HEK293T (cell line): Measurements from ENCODE around the gene PDIK1L.

ENCODE experiments used
- CTCF ChIA-PET: fragments of 350-600 bp; formaldehyde crosslinking; extraction: SDS; loops from one replicate; lab custom pipeline; 2021; ENCODE audit warnings: antibody characterized with exemption, inconsistent platforms; lab: Yijun Ruan, JAX
- POLR2A ChIA-PET: fragments of 350-600 bp; formaldehyde crosslinking; extraction: SDS; loops from one replicate; lab custom pipeline; 2020; ENCODE audit warnings: antibody characterized with exemption, inconsistent platforms; lab: Yijun Ruan, JAX
- DNase-seq: peaks from one replicate; pipeline ENCODE4 v3.0.0; 2012; ENCODE audit warnings: mixed read lengths; ENCODE audit errors: extremely low spot score
- ARNT ChIP-seq: fragments of 450-650 bp; IDR thresholded peaks from 2 replicates; pipeline ENCODE4 v1.6.1; 2017; ENCODE audit warnings: mild to moderate bottlenecking
- BHLHE40 ChIP-seq: fragments of 450-650 bp; IDR thresholded peaks from 2 replicates; pipeline ENCODE4 v1.6.1; 2016; ENCODE audit warnings: mild to moderate bottlenecking, moderate library complexity, borderline replicate concordance
- CTBP1 ChIP-seq: fragments of 450-650 bp; IDR thresholded peaks from 2 replicates; pipeline ENCODE4 v1.6.1; 2016; ENCODE audit warnings: borderline replicate concordance
- ELF4 ChIP-seq: fragments of 450-650 bp; IDR thresholded peaks from 2 replicates; pipeline ENCODE4 v1.6.1; 2017; ENCODE audit warnings: antibody characterized with exemption
- FOXA1 ChIP-seq: fragments of 450-650 bp; IDR thresholded peaks from 2 replicates; pipeline ENCODE4 v1.6.1; 2016; ENCODE audit warnings: mild to moderate bottlenecking
- FOXK2 ChIP-seq: fragments of 450-650 bp; IDR thresholded peaks from 2 replicates; pipeline ENCODE4 v1.6.1; 2016; ENCODE audit warnings: mild to moderate bottlenecking
- FOXM1 ChIP-seq: fragments of 450-650 bp; IDR thresholded peaks from 2 replicates; pipeline ENCODE4 v1.6.1; 2017; ENCODE audit warnings: mild to moderate bottlenecking, borderline replicate concordance
- HDGF ChIP-seq: fragments of 450-650 bp; IDR thresholded peaks from 2 replicates; pipeline ENCODE4 v1.6.1; 2017; ENCODE audit warnings: antibody characterized with exemption, borderline replicate concordance
- L3MBTL2 ChIP-seq: fragments of 450-650 bp; conservative IDR thresholded peaks from 2 replicates; pipeline ENCODE4 v1.6.1; 2016; ENCODE audit warnings: mild to moderate bottlenecking
- LEF1 ChIP-seq: fragments of 450-650 bp; IDR thresholded peaks from 2 replicates; pipeline ENCODE4 v1.6.1; 2017; ENCODE audit warnings: mild to moderate bottlenecking, borderline replicate concordance
- NFRKB ChIP-seq: fragments of 450-650 bp; IDR thresholded peaks from 2 replicates; pipeline ENCODE4 v1.6.1; 2016; ENCODE audit warnings: mild to moderate bottlenecking, moderate library complexity
- SP1 ChIP-seq: fragments of 450-650 bp; IDR thresholded peaks from 2 replicates; pipeline ENCODE4 v1.6.1; 2017
- SUZ12 ChIP-seq: fragments of 450-650 bp; IDR thresholded peaks from 2 replicates; pipeline ENCODE4 v1.6.1; 2016; ENCODE audit warnings: mild to moderate bottlenecking
- TARDBP ChIP-seq: fragments of 450-650 bp; IDR thresholded peaks from 2 replicates; pipeline ENCODE4 v1.6.1; 2016
- ZNF384 ChIP-seq: fragments of 450-650 bp; IDR thresholded peaks from 2 replicates; pipeline ENCODE4 v1.6.1; 2016
- TF ChIP-seq, protein P1 (sequence below): fragments of 450-650 bp; IDR thresholded peaks from 2 replicates; pipeline ENCODE4 v1.6.1; 2016

PDIK1L gene

DNA sequence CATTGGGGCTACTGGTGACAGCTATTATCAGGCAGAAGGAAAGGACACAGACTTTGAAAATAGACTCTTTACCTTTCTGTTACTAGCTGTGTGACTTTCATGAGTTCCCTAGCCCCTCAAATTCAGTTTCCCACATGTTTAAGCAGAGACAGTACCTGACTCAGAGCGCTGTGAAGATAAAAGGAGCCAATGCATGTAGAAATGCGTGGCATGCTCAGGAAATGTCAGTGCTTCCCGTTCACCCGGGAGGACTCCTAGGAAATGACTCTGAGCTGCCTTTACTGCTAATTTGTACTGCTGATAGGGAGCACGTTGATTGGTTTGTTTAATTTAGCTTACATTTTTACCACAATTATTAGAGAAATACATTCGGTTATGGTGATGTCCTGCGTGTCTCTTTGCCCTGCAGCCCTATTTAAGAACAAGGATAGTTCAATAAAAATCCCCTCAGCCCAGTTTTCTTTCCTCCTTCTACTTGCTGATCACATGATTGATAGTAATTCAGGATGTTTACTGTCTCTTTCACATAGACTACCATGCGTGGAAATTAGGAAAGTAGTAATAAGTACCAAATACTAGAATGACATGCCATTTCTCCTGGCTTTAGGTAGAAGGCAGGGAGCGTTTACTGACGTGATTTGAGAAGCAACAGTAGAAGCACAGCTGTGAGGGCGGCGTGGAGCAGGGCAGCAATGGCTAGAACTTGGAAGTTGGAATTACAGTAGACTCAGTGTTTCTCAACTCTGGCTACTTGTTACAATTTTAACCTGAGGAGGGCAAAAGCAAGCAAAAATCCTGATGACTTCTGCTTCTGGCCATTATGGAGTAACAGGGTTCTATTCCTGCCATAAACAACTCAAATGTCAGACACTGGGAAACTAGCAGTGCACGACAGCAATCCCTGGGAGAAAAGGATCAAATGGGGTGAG lies 15.9 kb downstream of the PDIK1L start:
- ChIA-PET POLR2A (interaction anchor here (1.6 kb wide), 1 partner anchor 15 kb away, joined by 5 read pairs; the partner anchor contains the start of gene PDIK1L), CTCF (interaction anchor here (0.6 to 1.4 kb wide), 2 partner anchors 17 to 719 kb away, joined by 4 read pairs; no protein-coding TSS in a partner anchor)
- DNase-seq = no peak
- TF ChIP-seq, protein P1, sequence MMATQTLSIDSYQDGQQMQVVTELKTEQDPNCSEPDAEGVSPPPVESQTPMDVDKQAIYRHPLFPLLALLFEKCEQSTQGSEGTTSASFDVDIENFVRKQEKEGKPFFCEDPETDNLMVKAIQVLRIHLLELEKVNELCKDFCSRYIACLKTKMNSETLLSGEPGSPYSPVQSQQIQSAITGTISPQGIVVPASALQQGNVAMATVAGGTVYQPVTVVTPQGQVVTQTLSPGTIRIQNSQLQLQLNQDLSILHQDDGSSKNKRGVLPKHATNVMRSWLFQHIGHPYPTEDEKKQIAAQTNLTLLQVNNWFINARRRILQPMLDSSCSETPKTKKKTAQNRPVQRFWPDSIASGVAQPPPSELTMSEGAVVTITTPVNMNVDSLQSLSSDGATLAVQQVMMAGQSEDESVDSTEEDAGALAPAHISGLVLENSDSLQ = no peak
- TF ChIP-seq TARDBP (no peak), CTBP1 (no peak), SUZ12 (no peak), FOXK2 (no peak)

DNA sequence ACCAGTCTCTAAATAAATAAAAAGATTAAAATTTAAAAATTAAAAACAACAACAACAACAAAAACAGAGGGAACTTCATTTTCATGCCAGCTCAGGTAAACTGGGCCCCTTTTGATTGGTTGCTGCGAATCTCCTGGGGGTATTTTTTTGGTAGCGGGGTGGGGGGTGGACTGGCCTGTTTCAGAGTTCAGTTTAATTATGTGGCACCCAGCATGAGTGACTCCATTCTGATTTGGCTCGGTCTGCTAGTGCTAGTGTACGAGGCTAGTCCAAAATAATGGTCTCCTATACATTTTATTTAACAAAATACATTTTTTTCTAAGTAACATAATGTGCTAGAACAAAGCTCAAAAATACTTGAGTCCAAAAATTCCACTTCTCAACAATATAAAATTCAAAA lies 18.2 kb downstream of the PDIK1L start:
- ChIA-PET CTCF (interaction anchor here (0.7 to 1.0 kb wide), 2 partner anchors 15 to 1019 kb away, joined by 3 to 4 read pairs; no protein-coding TSS in a partner anchor), POLR2A (no interaction called here)
- TF ChIP-seq LEF1 (no peak), FOXA1 (no peak), SP1 (no peak), ELF4 (no peak), TARDBP (no peak), ZNF384 (no peak), SUZ12 (no peak), L3MBTL2 (no peak), CTBP1 (no peak), FOXM1 (no peak), BHLHE40 (no peak), NFRKB (no peak), HDGF (no peak), ARNT (no peak), FOXK2 (no peak)
- TF ChIP-seq, protein P1 = no peak
- no peak for DNase-seq

DNA sequence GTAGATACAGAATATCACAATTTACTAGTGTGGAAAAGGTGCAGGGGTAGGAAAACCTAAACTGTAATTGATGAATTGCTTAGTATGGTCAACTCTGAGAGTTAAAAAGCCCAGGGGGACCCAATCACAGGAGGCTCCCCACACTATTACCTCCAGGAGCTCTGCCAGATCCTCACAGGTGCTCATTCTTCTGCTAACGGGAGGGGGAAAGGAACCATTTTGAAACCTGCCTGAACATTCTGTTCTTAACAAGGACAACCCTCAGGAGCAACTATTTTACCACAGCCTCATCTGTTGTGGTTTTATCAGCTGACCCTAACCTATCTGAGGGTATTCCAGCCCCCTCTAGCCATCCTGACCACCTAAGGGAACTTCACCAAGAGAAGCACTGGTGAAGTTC lies 19.1 kb downstream of the PDIK1L start:
- ChIA-PET POLR2A (no interaction called here), CTCF (no interaction called here)
- TF ChIP-seq ELF4 (no peak), FOXM1 (no peak), CTBP1 (no peak), LEF1 (no peak), FOXA1 (no peak), HDGF (no peak), TARDBP (no peak), L3MBTL2 (no peak), BHLHE40 (no peak), NFRKB (no peak), ZNF384 (no peak), SUZ12 (no peak), SP1 (no peak), ARNT (no peak)
- TF ChIP-seq, protein P1 = no peak
- no peak for DNase-seq

DNA sequence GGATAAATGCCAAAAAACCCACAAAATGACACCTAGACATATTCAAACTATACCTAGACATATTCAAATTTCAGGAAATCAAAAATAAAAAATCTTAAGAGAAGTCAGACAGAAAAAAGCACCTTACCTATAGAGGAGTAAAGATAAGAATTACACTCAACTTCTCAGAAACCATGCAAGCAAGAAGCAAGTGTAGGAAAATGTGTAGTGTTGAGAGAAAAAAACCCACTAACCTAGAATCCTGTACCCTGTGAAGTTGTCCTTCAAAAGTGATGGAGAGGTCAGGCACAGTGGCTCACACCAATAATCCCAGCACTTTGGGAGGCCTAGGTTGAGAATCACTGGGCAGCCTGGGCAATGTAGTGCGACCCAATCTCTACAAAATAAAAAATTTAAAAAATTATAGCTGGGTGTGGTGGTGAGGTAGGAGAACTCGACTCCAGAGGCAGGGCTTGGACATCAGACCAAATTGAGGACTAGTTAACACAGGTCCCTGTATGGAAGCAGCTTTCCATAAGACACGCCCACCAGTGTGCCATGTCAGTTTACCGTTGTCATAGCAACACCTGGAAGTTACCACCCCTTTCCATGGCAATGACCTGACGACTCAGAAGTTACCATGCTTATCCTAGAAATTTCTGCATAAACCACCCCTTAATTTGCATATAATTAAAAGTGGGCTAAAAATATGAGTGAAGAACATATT lies 20.7 kb downstream of the PDIK1L start:
- CTCF ChIA-PET = no interaction called here
- POLR2A ChIA-PET = interaction anchor here (1.0 to 1.1 kb wide), 2 partner anchors 9 to 13 kb away, joined by 3 read pairs; no protein-coding TSS in a partner anchor

DNA sequence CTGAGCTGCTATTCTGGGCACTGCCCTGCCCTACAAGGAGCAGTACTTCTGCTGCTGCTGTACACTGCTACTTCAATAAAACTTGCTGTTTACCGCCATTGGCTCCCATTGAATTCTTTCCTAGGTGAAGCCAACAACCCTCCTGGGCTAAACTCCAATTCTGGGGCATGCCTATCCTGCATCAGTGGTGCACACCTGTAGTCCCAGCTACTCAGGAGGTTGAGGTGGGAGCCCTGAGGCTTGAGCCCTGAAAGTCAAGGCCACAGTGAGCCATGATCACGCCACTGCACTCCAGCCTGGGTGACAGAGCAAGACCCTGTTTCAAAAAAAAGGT lies 21.2 kb downstream of the PDIK1L start:
- CTCF ChIA-PET = no interaction called here
- POLR2A ChIA-PET = interaction anchor here (1.0 to 1.1 kb wide), 2 partner anchors 9 to 12 kb away, joined by 3 read pairs; no protein-coding TSS in a partner anchor
- TF ChIP-seq ZNF384 = no peak
- TF ChIP-seq L3MBTL2 = no peak
- no peak for TF ChIP-seq HDGF
- TF ChIP-seq CTBP1 = no peak
- TF ChIP-seq FOXK2 = no peak
- TF ChIP-seq, protein P1 = no peak
- no peak for TF ChIP-seq SP1
- no peak for TF ChIP-seq NFRKB
- DNase-seq = no peak

More for the DNA sequence above, 20.7 kb downstream of the PDIK1L start:
- DNase-seq = no peak
- TF ChIP-seq FOXK2 = no peak
- TF ChIP-seq SUZ12 = no peak
- TF ChIP-seq, protein P1 = peak; percentile 64
- no peak for TF ChIP-seq FOXM1
